Measurements from ENCODE around the gene MAP3K20.

MAP3K20 gene

GRCh38 chr2:173051463-173052215 lies 24.0 kb upstream of the MAP3K20 start:
- no peak for DNase-seq

- DNase-seq: peak; percentile 72
Measured at GRCh38 chr2:173053043-173053699, 22.5 kb upstream of the MAP3K20 start.

- peak; percentile 90 for DNase-seq
Measured at GRCh38 chr2:173054466-173054865, 21.2 kb upstream of the MAP3K20 start.

- DNase-seq: no peak
Measured at GRCh38 chr2:173056705-173057364, 18.8 kb upstream of the MAP3K20 start.

- DNase-seq: no peak
Measured at GRCh38 chr2:173058097-173058496, 17.5 kb upstream of the MAP3K20 start.

- DNase-seq: no peak
Measured at GRCh38 chr2:173058673-173059072, 17.0 kb upstream of the MAP3K20 start.

GRCh38 chr2:173059292-173059691 lies 16.4 kb upstream of the MAP3K20 start:
- no peak for DNase-seq

- DNase-seq: no peak
Measured at GRCh38 chr2:173059971-173060461, 15.6 kb upstream of the MAP3K20 start.

GRCh38 chr2:173062801-173063200 lies 12.8 kb upstream of the MAP3K20 start:
- DNase-seq: peak; percentile 63

- DNase-seq: peak; percentile 73
Measured at GRCh38 chr2:173064151-173064805, 11.4 kb upstream of the MAP3K20 start.

GRCh38 chr2:173066887-173067676 lies 8.6 kb upstream of the MAP3K20 start:
- no peak for DNase-seq

- DNase-seq: no peak
Measured at GRCh38 chr2:173075056-173075780, 428 bp upstream of the MAP3K20 start.

GRCh38 chr2:173076581-173077345 lies 1.1 kb downstream of the MAP3K20 start:
- peak; percentile 48 for DNase-seq

- DNase-seq: peak; percentile 55
Measured at GRCh38 chr2:173077506-173078177, 2.0 kb downstream of the MAP3K20 start.

- no peak for DNase-seq
Measured at GRCh38 chr2:173079141-173079540, 3.5 kb downstream of the MAP3K20 start.

GRCh38 chr2:173079973-173080860 lies 4.6 kb downstream of the MAP3K20 start:
- DNase-seq: peak; percentile 97

- DNase-seq: no peak
Measured at GRCh38 chr2:173086518-173087213, 11.0 kb downstream of the MAP3K20 start.

- DNase-seq: peak; percentile 54
Measured at GRCh38 chr2:173087214-173087581, 11.6 kb downstream of the MAP3K20 start.
